Camera-type eye (tissue), 1 donor: ENCODE measurements around the gene SLC26A4. TPM values are rescaled to one million over a fixed set of nuclear protein-coding genes. Genes with fewer than 3 reads are reported as not detected.

Source experiments
- total RNA-seq: library from RNA; depleted of rRNA; stranded (reverse); fragments of >200 nt; gene quantifications from one replicate; pipeline ENCODE4 v1.2.3, GENCODE V29; 2014

Gene SLC26A4
- 0.60 TPM for total RNA-seq

GRCh38 chr7:107660381-107661080, at the start of gene SLC26A4:
SLC26A4 (plus strand) TSS chr7:107660828; CDS start chr7:107661642, 814 bp downstream.

DNA sequence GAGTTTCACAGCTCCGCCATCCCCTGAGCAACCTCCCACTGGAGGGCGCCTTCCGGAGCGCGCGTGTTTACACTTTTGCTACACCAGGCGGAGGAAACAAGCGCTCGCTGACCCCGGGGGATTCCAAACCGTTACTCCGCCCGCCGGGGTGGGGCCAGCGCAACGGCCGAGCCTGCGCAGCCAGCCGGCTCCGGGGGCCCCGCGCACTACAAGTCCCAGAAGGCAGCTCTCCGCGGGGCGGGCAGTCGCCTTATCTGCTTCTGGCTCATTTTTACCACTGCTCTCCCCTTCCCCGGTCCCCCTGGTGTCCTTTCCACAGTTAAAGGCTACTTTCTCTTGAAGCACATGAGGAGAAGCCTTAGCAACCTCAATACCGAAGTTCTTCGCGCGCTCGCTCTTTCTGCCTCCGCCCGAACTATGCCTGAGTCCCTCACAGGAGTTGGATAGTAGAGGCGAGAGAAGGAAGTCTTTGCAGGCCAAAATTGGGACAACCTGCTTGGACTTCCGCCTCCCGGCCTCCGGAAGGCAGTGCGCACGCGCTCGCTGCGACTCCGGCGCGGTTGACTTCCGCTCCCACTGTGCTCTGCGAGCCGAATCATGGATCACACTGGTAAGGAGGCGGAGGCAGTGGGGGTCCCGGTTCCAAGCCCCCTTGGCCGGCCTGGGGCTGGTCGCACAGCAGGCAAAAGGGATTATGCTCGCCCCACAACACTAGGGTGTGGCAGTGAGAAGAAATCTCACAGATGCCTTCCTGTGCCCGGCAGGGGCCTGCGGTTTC, 83.1 kb downstream of the SLC26A4 start, which contains the start of gene CBLL1:
CBLL1 (plus strand) TSS at position 576 of the 778 bp plus-strand sequence; CDS start at position 598, 22 bp downstream.

Other genes with a start within 250 kb of the SLC26A4 start
- 2.4 TPM for gene GPR22, start 190.8 kb upstream of the SLC26A4 start, total RNA-seq
- gene COG5, start 96.9 kb upstream of the SLC26A4 start, total RNA-seq, result 168 TPM
- gene DUS4L, start 96.9 kb upstream of the SLC26A4 start, total RNA-seq, result 14.9 TPM
- 112 TPM for gene BCAP29, start 80.6 kb upstream of the SLC26A4 start, total RNA-seq
- 29.1 TPM for gene CBLL1, start 83.3 kb downstream of the SLC26A4 start, total RNA-seq
- gene SLC26A3, start 142.4 kb downstream of the SLC26A4 start, total RNA-seq, result not detected
- gene DLD, start 230.4 kb downstream of the SLC26A4 start, total RNA-seq, result 124 TPM